HEK293 (cell line): ENCODE data around the gene CD9.

Source experiments
- CTCF ChIA-PET: fragments of 350-600 bp; formaldehyde crosslinking; extraction: SDS; loops from one replicate; lab custom pipeline; 2021; ENCODE audit warnings: antibody characterized with exemption; lab: Yijun Ruan, JAX
- POLR2A ChIA-PET: fragments of 300-600 bp; formaldehyde crosslinking; extraction: SDS; loops from one replicate; lab custom pipeline; 2020; ENCODE audit warnings: antibody characterized with exemption, inconsistent platforms; lab: Yijun Ruan, JAX
- H3K27ac ChIP-seq: fragments of 200-500 bp; sonication (Bioruptor generic); 2 replicates; pipeline ENCODE4 v1.5.1; 2014; ENCODE audit warnings: low read depth, low read length, control low read depth, inconsistent platforms; ENCODE audit errors: extremely low read depth
- H3K36me3 ChIP-seq, 2 experiments: fragments of 200-500 bp in 1 of 2; sonication (Bioruptor generic) in 1 of 2; 1 replicate in 1 of 2; 2 replicates in 1 of 2; pipeline ENCODE4 v1.5.1; 2014 to 2017; ENCODE audit warnings: inconsistent platforms in 2 of 2, low read length in 2 of 2; ENCODE audit not compliant: control insufficient read depth in 2 of 2, insufficient read depth in 1 of 2
- H3K4me1 ChIP-seq: fragments of 200-500 bp; sonication (Bioruptor generic); 2 replicates; pipeline ENCODE4 v1.5.1; 2014; ENCODE audit warnings: mild to moderate bottlenecking, low read length, inconsistent platforms; ENCODE audit not compliant: control insufficient read depth, insufficient read depth
- H3K4me3 ChIP-seq: 2 replicates; pipeline ENCODE4 v1.5.1; 2011; ENCODE audit warnings: low read depth, mild to moderate bottlenecking, control low read depth, low read length, moderate library complexity
- H3K9me3 ChIP-seq: fragments of 200-500 bp; sonication (Bioruptor generic); 2 replicates; pipeline ENCODE4 v1.5.1; 2014; ENCODE audit warnings: low read depth, low read length, inconsistent platforms; ENCODE audit not compliant: control insufficient read depth, insufficient read depth
- GLIS1 ChIP-seq: fragments of 450-650 bp; formaldehyde crosslinking; IDR thresholded peaks from 2 replicates; pipeline ENCODE4 v1.5.1; 2016; ENCODE audit warnings: missing biosample characterization, missing genetic modification characterization
- KLF16 ChIP-seq: fragments of 450-650 bp; formaldehyde crosslinking; IDR thresholded peaks from 2 replicates; pipeline ENCODE4 v1.5.1; 2017; ENCODE audit warnings: missing biosample characterization, missing genetic modification characterization
- KLF8 ChIP-seq: fragments of 450-650 bp; formaldehyde crosslinking; IDR thresholded peaks from 2 replicates; pipeline ENCODE4 v1.5.1; 2016; ENCODE audit warnings: missing biosample characterization, missing genetic modification characterization
- REPIN1 ChIP-seq: fragments of 450-650 bp; formaldehyde crosslinking; IDR thresholded peaks from 2 replicates; pipeline ENCODE4 v1.5.1; 2017; ENCODE audit warnings: missing biosample characterization, missing genetic modification characterization, low read depth
- SCRT2 ChIP-seq: fragments of 450-650 bp; formaldehyde crosslinking; IDR thresholded peaks from 2 replicates; pipeline ENCODE4 v1.5.1; 2016; ENCODE audit warnings: missing biosample characterization, missing genetic modification characterization
- ZBTB10 ChIP-seq: fragments of 450-650 bp; formaldehyde crosslinking; IDR thresholded peaks from 2 replicates; pipeline ENCODE4 v1.5.1; 2016; ENCODE audit warnings: missing biosample characterization, missing genetic modification characterization
- ZBTB17 ChIP-seq: fragments of 450-650 bp; formaldehyde crosslinking; IDR thresholded peaks from 2 replicates; pipeline ENCODE4 v1.5.1; 2016; ENCODE audit warnings: missing biosample characterization, missing genetic modification characterization
- ZBTB48 ChIP-seq: fragments of 450-650 bp; formaldehyde crosslinking; IDR thresholded peaks from 2 replicates; pipeline ENCODE4 v1.5.1; 2016; ENCODE audit warnings: missing biosample characterization, missing genetic modification characterization
- ZEB2 ChIP-seq: fragments of 450-650 bp; formaldehyde crosslinking; IDR thresholded peaks from 2 replicates; pipeline ENCODE4 v1.5.1; 2016; ENCODE audit warnings: missing biosample characterization, missing genetic modification characterization
- ZFP69B ChIP-seq: fragments of 450-650 bp; formaldehyde crosslinking; IDR thresholded peaks from 2 replicates; pipeline ENCODE4 v1.5.1; 2016; ENCODE audit warnings: missing biosample characterization, missing genetic modification characterization
- ZNF140 ChIP-seq: fragments of 450-650 bp; formaldehyde crosslinking; IDR thresholded peaks from 2 replicates; pipeline ENCODE4 v1.5.1; 2016; ENCODE audit warnings: missing biosample characterization, missing genetic modification characterization
- ZNF311 ChIP-seq: fragments of 450-650 bp; formaldehyde crosslinking; IDR thresholded peaks from 2 replicates; pipeline ENCODE4 v1.5.1; 2017; ENCODE audit warnings: missing biosample characterization, missing genetic modification characterization, borderline replicate concordance
- ZNF76 ChIP-seq: fragments of 450-650 bp; formaldehyde crosslinking; IDR thresholded peaks from 2 replicates; pipeline ENCODE4; 2016; ENCODE audit warnings: low read depth, missing biosample characterization, missing genetic modification characterization, borderline replicate concordance
- ZNF777 ChIP-seq: fragments of 450-650 bp; formaldehyde crosslinking; IDR thresholded peaks from 2 replicates; pipeline ENCODE4 v1.5.1; 2017; ENCODE audit warnings: missing biosample characterization, missing genetic modification characterization, borderline replicate concordance
- ZNF837 ChIP-seq: fragments of 450-650 bp; formaldehyde crosslinking; IDR thresholded peaks from 2 replicates; pipeline ENCODE4 v1.5.1; 2016; ENCODE audit warnings: missing biosample characterization, missing genetic modification characterization
- TF ChIP-seq, protein P1 (sequence below): fragments of 450-650 bp; formaldehyde crosslinking; IDR thresholded peaks from 2 replicates; pipeline ENCODE4 v1.5.1; 2016; ENCODE audit warnings: missing biosample characterization, missing genetic modification characterization, borderline replicate concordance
- TF ChIP-seq, protein P2 (sequence below): fragments of 450-650 bp; formaldehyde crosslinking; IDR thresholded peaks from 2 replicates; pipeline ENCODE4 v1.5.1; 2016; ENCODE audit warnings: missing biosample characterization, missing genetic modification characterization

Gene CD9

DNA sequence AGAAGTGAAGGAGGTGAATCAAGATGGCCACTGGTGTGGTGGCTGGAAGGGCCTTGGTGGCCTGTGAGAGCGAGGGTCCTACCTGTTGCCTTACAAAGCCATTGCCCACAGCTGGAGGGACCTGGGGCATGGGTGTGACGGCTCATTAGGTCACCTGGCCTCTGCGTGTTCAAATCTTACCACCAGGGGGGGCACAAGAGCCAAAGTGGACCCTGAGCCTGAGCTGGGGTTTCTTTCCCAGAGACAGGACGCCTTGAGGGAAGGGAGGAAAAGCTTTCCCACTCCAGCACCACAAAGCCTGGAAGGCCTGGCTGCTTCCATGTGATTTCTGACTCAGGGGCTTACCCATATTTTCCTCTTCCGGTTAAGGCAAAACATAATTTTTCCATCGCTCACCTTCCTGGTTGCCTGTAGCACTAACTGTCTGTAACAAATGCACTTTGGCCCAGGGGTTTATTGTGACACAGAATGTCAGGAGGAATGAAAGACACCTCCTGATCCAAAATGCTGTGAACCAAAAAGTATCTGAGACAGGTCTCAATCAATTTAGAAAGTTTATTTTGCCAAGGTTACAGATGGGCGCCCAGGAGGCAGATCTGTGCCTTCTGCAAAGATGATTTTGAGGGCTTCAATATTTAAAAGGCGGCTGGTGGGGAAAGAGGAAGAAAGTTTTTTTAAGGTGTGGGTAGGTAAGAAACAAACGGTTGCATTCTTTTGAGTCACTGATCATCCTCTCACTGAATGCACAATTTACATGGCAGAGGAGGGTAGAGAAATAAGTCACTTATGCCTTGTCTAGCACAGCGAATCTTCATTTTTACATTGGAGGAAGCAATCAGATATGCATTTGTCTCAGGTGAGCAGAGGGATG is 4.3 kb upstream of the CD9 start (continued):
- no peak for TF ChIP-seq ZBTB10 (tag by site-specific recombination)
- TF ChIP-seq ZNF777 (tag by site-specific recombination): no peak
- TF ChIP-seq GLIS1 (tag by site-specific recombination): peak; percentile 19; the same call in 1 of the 2 replicates
- TF ChIP-seq ZNF76 (tag by site-specific recombination): no peak
- no peak for TF ChIP-seq ZNF311 (tag by site-specific recombination)
- TF ChIP-seq SCRT2 (tag by site-specific recombination): peak; percentile 96
- TF ChIP-seq ZFP69B (tag by site-specific recombination): 0 out of 2 replicates have a peak, but pooled peaks have one; percentile 17
- TF ChIP-seq, protein P1, sequence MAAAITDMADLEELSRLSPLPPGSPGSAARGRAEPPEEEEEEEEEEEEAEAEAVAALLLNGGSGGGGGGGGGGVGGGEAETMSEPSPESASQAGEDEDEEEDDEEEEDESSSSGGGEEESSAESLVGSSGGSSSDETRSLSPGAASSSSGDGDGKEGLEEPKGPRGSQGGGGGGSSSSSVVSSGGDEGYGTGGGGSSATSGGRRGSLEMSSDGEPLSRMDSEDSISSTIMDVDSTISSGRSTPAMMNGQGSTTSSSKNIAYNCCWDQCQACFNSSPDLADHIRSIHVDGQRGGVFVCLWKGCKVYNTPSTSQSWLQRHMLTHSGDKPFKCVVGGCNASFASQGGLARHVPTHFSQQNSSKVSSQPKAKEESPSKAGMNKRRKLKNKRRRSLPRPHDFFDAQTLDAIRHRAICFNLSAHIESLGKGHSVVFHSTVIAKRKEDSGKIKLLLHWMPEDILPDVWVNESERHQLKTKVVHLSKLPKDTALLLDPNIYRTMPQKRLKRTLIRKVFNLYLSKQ (tag by site-specific recombination): no peak
- no peak for TF ChIP-seq REPIN1 (tag by site-specific recombination)
- TF ChIP-seq KLF8 (tag by site-specific recombination): peak; percentile 57
- TF ChIP-seq, protein P2, sequence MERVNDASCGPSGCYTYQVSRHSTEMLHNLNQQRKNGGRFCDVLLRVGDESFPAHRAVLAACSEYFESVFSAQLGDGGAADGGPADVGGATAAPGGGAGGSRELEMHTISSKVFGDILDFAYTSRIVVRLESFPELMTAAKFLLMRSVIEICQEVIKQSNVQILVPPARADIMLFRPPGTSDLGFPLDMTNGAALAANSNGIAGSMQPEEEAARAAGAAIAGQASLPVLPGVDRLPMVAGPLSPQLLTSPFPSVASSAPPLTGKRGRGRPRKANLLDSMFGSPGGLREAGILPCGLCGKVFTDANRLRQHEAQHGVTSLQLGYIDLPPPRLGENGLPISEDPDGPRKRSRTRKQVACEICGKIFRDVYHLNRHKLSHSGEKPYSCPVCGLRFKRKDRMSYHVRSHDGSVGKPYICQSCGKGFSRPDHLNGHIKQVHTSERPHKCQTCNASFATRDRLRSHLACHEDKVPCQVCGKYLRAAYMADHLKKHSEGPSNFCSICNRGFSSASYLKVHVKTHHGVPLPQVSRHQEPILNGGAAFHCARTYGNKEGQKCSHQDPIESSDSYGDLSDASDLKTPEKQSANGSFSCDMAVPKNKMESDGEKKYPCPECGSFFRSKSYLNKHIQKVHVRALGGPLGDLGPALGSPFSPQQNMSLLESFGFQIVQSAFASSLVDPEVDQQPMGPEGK: peak; percentile 50; the same call in 1 of the 2 replicates
- 0 out of 2 replicates have a peak, but pooled peaks have one; percentile 14 for TF ChIP-seq ZBTB48 (tag by site-specific recombination)
- TF ChIP-seq ZBTB17: peak; percentile 60

- H3K9me3 ChIP-seq: no peaks in the 10 kb centered on the region
- no peaks in the 10 kb centered on the region for H3K4me1 ChIP-seq
- peaks cover 0 to 3% of the 10 kb centered on the region in 2 experiments; a peak in 1 of 3 replicates for H3K36me3 ChIP-seq
- H3K27ac ChIP-seq: no peak overlapping the region
- no peak overlapping the region for H3K4me3 ChIP-seq
- CTCF ChIA-PET: interaction anchor here (0.7 to 2.2 kb wide), 2 partner anchors 81 to 86 kb away, joined by 3 to 15 read pairs; no protein-coding TSS in a partner anchor
- TF ChIP-seq ZNF837 (tag by site-specific recombination) (no peak), ZEB2 (no peak), ZNF140 (tag by site-specific recombination) (no peak), KLF16 (tag by site-specific recombination) (no peak)
- POLR2A ChIA-PET: no interaction called here
Observed at GRCh38 chr12:6198051-6198450, 2.1 kb upstream of the CD9 start.
